ENCODE results near the gene SORBS1.

DNA sequence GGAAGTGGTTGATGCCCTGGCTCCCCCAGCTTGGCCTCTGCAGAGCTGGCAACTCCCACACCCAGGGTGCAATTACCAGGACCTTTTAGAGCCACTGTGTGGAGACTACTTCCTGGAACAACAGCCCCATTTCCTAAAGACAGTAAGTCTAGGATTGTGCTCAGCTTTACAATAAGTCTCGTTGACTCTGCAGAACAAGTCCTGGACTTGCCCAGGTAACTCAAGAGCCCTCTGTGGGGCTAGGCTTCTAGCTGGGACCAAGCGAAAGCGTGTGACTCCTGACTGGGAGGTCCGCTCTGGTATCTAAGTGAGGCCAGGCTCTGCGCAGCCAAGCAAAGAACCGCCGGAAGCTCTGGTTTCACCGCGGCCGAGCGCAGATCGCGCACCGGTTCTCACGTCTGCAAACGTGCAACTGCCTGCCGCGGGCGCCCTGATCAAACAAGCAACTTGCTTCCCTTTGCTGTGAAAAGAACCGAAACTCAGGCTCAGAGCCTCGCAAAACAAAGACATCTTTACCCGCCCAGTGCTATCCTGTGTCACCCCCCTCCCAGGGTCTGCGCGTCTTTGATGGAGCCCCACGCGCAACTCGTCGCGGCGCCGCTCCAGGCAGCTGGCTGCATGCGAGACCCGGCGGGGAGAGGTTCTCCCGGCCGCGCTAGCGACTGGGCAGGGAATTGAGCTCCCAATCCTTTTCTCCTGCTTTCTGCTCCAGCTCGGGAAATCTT, 266.0 kb downstream of the SORBS1 start:
- TF ChIP-seq, protein P1, sequence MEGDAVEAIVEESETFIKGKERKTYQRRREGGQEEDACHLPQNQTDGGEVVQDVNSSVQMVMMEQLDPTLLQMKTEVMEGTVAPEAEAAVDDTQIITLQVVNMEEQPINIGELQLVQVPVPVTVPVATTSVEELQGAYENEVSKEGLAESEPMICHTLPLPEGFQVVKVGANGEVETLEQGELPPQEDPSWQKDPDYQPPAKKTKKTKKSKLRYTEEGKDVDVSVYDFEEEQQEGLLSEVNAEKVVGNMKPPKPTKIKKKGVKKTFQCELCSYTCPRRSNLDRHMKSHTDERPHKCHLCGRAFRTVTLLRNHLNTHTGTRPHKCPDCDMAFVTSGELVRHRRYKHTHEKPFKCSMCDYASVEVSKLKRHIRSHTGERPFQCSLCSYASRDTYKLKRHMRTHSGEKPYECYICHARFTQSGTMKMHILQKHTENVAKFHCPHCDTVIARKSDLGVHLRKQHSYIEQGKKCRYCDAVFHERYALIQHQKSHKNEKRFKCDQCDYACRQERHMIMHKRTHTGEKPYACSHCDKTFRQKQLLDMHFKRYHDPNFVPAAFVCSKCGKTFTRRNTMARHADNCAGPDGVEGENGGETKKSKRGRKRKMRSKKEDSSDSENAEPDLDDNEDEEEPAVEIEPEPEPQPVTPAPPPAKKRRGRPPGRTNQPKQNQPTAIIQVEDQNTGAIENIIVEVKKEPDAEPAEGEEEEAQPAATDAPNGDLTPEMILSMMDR (IDR thresholded peaks at IDR 0.05; ENCODE audit: low read depth, low read length, missing input control), result no peak
- TF ChIP-seq TAF1 (conservative IDR thresholded peaks at IDR 0.05) (no peak), EGR1 (IDR thresholded peaks at IDR 0.05; ENCODE audit: low read depth in 2 of 2) (no peak), YY1 (IDR thresholded peaks at IDR 0.05) (no peak)
- TF ChIP-seq, protein P2, sequence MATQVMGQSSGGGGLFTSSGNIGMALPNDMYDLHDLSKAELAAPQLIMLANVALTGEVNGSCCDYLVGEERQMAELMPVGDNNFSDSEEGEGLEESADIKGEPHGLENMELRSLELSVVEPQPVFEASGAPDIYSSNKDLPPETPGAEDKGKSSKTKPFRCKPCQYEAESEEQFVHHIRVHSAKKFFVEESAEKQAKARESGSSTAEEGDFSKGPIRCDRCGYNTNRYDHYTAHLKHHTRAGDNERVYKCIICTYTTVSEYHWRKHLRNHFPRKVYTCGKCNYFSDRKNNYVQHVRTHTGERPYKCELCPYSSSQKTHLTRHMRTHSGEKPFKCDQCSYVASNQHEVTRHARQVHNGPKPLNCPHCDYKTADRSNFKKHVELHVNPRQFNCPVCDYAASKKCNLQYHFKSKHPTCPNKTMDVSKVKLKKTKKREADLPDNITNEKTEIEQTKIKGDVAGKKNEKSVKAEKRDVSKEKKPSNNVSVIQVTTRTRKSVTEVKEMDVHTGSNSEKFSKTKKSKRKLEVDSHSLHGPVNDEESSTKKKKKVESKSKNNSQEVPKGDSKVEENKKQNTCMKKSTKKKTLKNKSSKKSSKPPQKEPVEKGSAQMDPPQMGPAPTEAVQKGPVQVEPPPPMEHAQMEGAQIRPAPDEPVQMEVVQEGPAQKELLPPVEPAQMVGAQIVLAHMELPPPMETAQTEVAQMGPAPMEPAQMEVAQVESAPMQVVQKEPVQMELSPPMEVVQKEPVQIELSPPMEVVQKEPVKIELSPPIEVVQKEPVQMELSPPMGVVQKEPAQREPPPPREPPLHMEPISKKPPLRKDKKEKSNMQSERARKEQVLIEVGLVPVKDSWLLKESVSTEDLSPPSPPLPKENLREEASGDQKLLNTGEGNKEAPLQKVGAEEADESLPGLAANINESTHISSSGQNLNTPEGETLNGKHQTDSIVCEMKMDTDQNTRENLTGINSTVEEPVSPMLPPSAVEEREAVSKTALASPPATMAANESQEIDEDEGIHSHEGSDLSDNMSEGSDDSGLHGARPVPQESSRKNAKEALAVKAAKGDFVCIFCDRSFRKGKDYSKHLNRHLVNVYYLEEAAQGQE (IDR thresholded peaks at IDR 0.05), result no peak

Measured in liver (tissue), 3 donors.